Measurements from ENCODE around the gene USF3. TPM values are rescaled to one million over a fixed set of nuclear protein-coding genes. Genes with fewer than 3 reads are reported as not detected.

Gene USF3

DNA sequence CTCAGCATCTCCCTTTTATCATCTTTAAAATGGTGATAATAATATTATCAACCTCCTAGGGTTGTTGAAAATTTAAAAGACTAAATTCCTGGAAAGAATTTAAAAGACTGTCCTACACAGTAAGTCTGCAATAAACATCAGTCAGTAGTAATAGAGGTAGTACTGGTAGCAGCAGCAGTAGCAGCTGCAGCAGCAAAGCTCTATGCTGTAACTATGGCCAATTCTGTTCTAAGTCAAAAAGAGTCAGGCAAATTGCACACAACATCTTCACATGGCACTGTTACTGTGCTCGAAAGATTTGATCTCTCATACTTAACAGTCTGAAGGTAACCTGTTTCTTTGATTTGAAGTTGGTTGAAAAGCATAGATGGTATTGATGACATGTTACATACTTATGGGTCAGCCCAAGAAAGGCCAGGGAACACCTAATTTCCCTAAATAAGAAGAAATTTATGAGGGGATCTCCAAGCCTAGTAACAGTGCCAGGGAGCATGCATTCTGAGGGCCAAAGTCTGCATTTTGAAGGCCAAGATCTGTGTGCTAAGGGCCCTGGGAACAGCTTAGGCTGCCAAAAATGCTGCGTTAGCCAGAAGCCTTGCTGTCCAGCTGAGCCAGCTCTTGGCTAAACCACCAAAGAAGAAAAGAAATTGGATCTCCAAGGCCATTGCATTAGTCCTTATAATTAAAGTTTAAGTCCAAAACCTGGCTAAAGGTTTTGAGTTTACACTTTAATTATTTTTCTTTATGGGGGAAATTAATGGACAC lies 95.8 kb downstream of the USF3 start:
- Histone ChIP-seq H3K9ac (ENCODE audit: low read length) (no peak overlapping the region), H2BK5ac (ENCODE audit: low read length) (no peak overlapping the region), H3K4me2 (ENCODE audit: low read length) (no peak overlapping the region), H4K8ac (ENCODE audit: low read depth, low read length) (no peak overlapping the region), H2BK15ac (replicated peaks; ENCODE audit: low read depth) (no peak overlapping the region), H3K4me1 (ENCODE audit: control insufficient read depth, low read depth, low read length) (no peaks in the 10 kb centered on the region), H3K56ac (ENCODE audit: low read length) (no peak overlapping the region), H3K4ac (ENCODE audit: low read depth, low read length) (no peak overlapping the region), H3K79me1 (ENCODE audit: low read length) (no peaks in the 10 kb centered on the region), H3K23ac (ENCODE audit: low read length) (no peak overlapping the region), H3K27ac (ENCODE audit: low read depth, low read length) (no peak overlapping the region), H4K5ac (ENCODE audit: low read length) (no peak overlapping the region), H3K4me3 (ENCODE audit: low read length) (no peak overlapping the region), H2AK5ac (ENCODE audit: low read length) (no peak overlapping the region), H3K18ac (ENCODE audit: low read length) (no peak overlapping the region), H3K36me3 (ENCODE audit: control insufficient read depth, insufficient read depth, low read length) (no peaks in the 10 kb centered on the region), H3K79me2 (ENCODE audit: control insufficient read depth, insufficient read depth, low read length) (no peaks in the 10 kb centered on the region), H2BK120ac (ENCODE audit: low read depth, low read length) (no peak overlapping the region), H3K27me3 (ENCODE audit: insufficient read depth, low read length, poor library complexity) (no peaks in the 10 kb centered on the region)
- WGBS (ENCODE audit: extremely low coverage, insufficient coverage, low lambda C conversion rate): no CpG with 5 or more reads among the region's 2 CpGs
- no peak for DNase-seq

Small RNA genes within 50 kb of the gene (small RNA-seq; reads per million reads assigned to genes)
- not detected for gene RN7SL767P (ENCODE audit: insufficient read depth)
